GM21825 (cell line): ENCODE measurements around the gene C1orf115.
"Not testable (repeated sequence)": the region's sequence is repeated elsewhere in the genome, so short reads cannot be mapped to it uniquely, and the experiment has no call there.

Source experiments
- ATAC-seq: cut with Tn5 transposase; IDR thresholded peaks from one replicate; pipeline ENCODE4 v1.9.1; 2021; ENCODE audit warnings: mild to moderate bottlenecking, moderate library complexity; ENCODE audit not compliant: unreplicated experiment

Gene C1orf115

DNA sequence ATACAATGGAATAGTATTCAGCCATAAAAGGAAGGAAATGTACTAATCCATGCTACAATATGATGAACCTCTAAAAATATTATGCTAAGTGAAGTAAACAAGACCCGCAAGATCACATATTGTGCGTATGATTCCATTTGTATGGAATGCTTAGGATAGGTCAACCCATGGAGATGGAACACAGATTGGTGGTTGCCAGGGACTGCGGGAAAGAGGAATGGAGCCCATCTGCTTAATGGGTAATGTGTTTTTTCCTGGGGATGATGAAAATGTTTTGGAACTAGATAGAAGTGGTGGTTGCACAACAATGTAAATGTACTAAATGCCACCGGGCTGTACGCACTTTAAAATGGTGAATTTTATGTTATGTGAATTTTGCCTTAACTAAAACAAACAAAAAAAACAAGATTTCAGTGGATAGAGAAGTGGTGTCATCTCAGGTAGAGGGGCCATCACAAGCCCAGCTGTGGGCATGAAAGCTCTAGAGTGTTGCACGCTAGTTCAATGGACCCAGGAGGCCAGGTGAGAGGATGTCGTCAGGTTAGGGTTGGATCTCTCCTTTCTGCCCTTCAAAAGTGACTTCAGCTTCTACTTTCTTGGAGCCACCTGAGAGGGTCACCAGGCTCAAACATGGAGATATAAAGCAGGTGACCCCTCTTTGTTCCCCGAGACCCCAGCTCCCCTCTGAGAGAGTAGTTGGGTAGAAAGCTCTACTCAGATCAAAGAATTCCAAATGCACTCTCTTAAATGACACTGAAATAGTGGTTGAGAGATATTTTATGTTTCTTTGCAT lies 2.5 kb downstream of the C1orf115 start:
- ATAC-seq = no peak

DNA sequence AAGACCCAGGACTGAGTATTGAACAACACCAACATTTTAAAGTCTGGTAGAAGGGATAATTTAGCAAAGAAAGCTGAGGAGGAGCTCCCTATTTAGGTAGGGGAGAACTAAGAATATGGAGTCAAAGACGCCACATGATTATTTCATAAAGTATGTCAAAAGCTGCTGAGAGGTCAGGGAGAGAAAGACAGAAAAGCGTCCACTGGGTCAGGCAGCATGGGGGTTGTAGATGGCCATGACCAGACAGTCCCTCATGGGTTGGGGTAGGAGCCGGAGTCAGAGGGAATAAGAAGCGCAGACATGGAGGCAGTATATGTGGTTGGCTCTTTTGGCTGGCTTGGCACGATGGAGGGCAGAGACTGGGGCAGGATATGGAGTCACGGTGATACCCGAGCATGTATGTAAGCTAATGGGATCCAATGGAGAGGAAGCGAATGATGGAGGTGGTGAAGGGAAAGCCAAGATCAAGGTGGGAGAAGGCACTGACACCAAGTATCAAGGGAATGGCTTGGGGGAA lies 4.8 kb downstream of the C1orf115 start:
- ATAC-seq = no peak

DNA sequence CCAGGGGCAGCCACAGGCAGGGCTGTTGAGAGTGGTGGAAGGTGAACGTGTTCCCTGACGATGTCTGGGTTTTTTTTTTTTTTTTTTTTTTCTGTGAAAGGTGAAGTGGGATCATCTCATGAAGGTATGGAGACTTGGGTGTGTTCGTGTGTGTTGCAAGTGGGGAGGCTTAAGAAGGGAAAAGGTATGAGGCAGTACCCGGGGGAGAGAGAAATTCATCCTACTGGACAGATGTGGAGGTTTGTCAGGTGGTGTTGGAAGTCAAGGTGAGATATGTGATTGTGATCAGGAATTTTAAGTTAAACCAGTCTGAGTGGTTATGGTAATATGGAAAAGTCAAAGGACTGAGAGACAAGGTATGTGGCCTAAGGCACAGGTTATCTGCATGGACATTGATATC lies 5.3 kb downstream of the C1orf115 start:
- ATAC-seq = no peak

DNA sequence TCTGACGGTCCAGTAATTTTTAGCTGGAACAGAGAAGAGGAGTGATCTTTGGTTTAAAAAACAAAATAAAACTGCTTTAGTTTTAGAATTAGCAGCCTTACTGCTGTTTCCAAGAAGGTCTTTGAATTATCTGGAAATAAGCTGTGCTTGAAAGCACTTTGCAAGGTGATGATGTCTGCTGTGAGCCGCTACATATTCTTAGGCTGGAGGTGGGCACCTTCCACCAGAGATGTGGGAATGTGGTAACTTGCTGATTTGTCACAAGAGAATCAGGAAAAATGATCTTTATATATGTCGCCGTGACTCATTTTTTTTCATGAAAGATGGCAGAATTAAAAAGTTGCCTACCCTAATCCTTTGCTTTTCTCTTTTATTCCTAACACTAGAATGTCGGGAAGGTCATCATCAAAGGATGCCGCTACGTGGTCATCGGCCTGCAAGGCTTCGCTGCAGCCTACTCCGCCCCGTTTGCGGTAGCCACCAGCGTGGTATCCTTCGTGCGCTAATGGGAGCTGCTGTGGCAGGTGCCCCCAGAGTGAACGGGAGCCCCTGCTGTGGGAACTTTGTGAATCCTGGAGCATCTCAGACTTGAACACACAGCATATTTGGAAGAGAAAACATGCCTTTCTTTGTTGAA lies 6.2 kb downstream of the C1orf115 start:
- no peak for ATAC-seq

DNA sequence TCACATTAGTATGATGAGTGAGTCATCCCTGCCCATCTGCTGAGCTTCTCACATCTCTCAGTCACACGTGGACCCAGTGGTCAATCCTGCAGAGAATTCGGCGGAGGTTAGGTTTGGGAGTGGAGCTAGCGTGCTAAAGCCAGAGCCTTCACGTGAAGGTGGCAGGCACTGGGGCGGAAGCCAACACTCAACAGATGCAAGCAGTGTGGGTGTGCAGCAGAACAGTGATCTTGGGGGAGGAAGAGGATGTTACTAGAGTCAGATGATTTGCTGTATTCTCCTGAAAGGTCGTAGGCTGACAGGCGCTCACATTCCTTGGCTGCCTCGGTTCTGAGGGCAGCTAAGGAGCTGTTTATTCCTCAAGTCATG lies 6.7 kb downstream of the C1orf115 start:
- ATAC-seq = no peak

DNA sequence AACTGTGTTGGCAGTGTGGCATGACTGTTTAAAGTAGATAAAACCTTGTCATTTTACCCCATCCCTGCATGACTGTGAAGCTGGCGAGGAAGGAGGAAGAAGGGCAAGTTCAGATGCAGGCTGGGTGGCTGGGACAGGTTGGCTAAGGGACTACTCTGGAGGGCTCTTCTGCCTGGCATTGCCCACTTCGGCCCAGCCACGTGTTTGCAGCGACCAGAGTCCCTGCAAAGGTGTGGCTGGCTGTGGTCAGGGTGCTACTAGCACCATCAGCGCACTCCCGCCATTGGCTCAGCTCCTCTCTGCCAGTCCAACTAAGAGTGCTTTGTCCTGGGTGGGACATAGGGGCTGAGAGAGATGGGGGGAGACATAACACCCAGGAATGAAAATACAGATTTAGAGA lies 7.2 kb downstream of the C1orf115 start:
- no peak for ATAC-seq

DNA sequence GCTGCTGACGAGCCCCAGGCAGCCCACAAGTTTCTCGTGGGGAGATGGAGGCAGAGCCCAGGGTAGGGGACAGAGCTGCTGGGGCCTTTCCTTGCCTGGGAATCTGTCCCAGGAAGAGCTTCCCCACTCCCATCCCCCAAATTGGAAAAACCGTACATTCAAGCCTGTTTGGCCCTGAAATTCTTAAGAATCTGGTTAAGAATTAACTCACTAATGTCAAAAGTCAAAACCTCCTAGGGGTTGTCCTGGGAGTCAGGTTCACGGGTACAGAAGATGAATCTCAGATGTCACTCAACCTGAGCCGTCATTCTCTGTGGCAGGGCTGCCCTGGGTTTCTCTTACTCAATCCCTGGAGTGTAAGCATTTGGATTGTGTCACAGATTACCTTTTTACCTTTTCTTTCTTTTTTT lies 8.4 kb downstream of the C1orf115 start:
- no peak for ATAC-seq

DNA sequence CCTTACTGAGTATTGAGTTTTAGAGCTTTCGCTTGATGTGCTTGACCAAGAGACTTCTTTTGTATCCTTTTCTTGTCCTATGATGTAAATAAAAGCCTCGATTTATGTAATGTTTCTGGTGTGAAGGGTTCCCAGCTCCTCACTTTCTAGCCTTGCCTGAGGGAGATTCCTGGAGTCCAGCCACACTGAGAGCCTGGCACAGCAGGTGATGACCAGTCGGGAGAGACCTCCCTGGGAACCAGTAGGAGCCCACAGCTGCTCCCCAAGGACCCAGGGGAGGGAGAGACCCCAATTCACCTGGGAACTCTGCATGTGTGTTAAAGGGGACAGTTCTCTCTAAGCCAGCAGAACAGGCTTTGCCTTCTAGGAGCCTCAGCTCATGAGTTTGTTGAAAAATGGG lies 8.9 kb downstream of the C1orf115 start:
- ATAC-seq = no peak

DNA sequence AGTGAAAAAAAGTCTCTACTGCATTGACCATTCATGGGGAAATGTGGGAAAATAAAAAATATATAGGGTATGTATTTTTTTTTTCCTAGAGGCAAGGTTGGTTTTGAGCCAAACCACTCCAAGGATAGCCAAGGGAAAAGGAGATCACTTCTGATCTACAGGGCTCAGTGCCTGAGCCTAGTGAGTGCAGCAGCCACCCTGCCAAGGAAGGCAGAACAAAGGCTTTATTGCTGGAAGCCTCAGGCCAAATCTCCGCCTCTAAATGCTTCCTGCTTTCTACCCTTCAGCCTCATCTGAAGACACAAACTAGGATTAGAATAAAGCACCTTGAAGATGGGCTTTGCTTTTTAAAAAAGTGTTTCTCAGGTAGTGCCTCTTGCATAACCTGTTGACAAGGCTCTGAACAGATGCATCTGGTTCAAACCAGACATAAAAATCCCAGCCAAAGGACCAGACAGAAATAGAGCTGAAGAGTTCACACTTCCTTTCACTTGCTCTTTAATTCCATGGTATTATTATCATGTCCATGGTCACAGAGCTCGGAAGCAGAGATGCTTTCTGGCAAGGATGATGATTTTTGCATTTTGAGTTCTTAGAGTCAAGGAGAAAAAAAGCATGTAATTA lies 10.5 kb downstream of the C1orf115 start:
- ATAC-seq = no peak

DNA sequence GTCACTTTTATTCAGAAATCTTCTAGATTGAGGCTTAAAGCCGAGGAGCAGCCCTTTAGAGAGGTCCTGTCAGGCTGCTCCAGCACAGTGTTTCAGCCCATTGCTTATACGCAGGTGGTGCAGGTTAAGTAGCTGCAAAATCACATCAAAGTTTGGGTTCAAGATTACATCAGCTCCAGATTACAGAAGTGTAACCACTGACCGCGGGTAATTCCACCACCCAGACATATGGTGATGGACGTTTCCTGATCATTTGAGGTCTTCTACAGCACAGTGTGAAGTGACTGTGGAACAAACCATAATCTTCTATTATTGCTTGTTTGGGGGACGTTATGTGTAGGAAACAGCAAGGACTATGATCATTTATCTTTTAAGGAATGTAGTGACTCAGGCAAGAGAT lies 11.8 kb downstream of the C1orf115 start:
- no peak for ATAC-seq

DNA sequence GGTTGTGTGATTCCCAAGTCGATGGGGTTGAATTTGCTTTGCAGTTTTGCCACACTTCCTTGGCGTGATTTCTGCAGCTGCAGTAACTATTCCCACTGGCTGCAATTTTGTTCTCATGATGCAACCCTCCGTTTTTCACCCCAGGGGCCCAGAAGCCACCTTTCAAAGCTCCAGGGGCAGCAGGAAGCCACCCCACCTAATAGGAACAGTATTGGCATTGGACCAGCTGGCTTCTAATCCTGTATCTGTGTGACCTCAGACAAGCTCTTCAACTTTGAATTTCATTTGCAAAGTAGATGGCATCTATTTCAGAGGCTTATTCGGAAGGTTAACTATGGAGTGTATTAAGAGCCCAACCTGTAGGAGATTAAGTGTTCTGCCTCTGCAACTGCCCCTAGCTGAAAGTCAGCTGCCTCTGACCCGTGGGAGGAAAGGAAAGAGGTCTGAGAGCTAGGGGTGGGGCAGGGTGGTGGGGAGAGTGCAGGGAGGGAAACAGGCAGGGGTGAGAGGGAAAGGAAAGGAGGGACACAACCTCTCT lies 12.6 kb downstream of the C1orf115 start:
- no peak for ATAC-seq

DNA sequence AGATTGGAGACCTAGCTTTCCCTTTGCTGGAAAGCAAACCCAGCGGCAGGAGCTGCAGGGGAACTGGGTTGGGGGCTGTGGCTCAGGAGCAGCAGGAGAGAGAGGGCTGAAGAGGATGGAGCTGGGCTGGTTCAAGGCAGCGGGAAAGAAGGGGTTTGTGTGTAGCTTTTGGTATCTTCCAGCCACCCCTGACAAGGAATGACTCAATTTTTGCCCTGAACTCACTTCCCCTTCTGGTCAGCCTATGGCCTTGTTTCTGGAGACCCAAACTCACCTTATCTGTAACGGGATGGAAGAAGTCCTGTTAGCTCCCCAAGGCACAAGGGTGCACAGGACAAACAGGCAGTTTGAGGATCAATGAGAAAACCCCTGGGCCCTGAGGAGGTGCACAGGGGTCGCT lies 13.1 kb downstream of the C1orf115 start:
- ATAC-seq = no peak

DNA sequence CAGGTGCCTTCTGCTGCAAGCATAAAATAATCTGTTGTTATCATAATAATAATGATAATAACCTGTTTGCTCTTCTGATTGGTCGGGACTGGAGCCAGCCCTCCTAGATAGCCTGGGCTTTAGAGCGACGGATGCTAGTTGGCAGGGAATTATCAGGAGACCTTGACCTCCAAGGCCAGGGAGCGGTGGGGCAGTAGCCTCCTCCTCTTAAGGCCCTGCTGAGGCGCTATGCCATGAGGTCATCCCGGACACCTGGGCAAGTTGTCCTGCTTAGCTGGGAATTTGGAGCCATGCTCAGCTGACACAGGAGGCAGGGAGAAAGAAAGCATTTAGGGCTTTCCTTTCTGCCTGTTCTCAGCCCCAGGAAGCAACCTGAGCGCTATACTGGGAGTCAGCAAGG lies 15.6 kb downstream of the C1orf115 start:
- ATAC-seq = no peak

DNA sequence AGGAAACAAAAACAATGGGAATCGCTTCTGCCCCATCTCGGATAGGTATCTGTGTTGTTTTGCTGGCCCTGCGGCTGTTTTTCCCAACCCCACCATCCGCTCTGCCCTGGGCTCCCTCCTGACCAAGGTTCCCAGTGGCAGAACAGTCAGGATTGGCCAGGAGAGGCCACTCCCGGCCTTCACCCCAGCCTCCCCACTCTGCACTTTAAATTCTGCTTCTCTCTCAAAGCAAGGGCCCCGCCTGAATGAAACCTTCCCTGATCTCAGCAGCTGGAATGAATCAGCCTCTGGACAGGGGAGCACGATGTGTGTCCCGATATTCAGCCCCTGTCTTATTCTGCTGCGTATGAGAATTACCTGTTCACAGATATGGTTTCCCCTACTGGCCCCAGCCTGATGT lies 16.3 kb downstream of the C1orf115 start:
- no peak for ATAC-seq

DNA sequence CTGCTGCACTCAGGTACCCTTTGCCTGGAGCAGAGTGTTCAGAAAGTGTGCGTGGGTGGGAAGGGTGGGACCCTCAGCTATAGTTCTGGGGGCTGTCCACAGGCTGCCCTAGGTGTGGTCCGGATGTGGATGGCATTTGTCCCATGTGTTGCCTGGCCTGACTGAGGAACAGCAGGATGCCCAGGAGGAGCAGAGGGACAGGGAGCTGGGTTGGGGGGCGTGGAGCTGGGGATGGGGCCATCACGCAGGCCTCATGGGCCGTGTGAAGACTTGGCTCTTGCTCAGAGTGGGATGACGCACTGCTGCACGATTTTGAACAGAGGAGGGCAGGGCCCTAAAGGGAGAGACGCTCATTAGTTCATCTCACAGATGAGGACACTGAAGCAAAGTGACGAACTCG lies 17.0 kb downstream of the C1orf115 start:
- ATAC-seq = no peak

DNA sequence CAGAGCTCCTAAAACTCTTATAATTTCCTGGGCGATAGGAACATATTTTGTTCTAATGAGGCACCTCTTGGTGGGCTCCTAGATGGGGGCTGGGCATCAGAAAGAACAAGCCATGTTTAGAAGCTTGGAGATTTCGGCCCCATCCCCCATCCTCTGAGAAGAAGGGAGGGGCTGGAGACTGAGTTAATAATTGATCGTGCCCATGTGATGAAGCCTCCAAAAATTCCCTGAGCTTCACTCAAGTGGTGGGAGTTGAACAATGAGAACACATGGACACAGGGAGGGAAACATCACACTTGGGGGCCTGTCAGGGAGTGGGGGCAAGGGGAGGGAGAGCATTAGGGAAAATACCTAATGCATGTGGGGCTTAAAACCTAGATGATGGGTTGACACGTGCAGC lies 18.1 kb downstream of the C1orf115 start:
- no peak for ATAC-seq

DNA sequence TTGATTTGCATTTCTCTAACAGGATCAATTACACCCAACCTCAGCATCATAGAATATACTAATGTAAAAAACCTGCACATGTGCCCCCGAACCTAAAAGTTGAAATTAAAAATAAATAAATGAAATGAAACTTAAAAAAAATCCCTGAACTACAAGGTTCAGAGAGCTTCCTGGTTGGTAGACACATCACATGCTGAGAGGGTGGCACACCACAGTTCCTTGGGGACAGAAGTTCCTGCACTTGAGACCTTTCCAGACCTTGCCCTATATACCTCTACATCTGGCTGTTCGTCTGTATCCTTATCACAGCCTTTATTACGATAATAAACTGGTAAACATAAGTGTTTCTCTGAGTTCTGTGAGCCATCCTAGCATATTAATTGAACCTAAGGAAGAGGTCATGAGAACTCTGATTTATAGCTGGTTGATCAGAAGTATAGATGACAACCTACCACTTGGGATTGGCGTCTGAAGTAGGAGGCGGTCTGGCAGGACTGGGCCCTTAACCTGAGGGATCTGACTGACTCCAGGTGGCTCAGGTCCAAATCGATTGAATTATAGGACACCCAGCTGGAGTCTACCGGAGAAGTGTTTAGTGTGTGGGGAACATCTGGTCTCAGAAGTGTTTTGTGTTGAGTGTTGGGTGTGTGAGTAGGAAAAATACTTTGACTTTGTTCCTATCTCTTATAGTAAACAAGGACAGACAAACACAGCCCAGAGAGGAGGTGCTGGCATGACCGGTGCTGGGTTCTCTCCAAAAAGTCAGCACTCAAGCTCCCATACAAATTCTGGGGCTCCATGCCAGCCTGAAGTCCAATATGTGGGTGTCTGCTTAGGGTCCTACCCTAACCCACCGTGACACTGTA lies 19.0 kb downstream of the C1orf115 start:
- no peak for ATAC-seq

DNA sequence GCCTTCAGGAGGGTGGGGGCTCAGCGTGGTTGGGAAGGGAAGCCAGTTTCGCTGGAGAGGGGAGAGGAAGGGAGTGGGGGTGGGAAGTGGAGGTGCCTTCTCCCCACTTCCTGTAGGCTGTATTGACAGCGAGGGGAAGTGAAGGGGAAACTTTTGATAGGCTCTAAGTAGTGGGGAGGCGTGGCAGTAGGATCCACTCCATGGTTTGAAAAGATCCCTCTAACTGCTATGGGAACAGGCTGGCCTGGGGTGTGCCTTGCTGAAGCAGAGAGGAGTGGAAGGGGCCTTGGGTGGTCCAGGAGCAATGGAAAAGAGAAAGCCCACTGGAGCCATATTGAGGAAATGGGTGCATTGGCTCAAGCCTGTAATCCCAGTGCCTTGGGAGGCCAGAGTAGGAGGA lies 20.2 kb downstream of the C1orf115 start:
- no peak for ATAC-seq

DNA sequence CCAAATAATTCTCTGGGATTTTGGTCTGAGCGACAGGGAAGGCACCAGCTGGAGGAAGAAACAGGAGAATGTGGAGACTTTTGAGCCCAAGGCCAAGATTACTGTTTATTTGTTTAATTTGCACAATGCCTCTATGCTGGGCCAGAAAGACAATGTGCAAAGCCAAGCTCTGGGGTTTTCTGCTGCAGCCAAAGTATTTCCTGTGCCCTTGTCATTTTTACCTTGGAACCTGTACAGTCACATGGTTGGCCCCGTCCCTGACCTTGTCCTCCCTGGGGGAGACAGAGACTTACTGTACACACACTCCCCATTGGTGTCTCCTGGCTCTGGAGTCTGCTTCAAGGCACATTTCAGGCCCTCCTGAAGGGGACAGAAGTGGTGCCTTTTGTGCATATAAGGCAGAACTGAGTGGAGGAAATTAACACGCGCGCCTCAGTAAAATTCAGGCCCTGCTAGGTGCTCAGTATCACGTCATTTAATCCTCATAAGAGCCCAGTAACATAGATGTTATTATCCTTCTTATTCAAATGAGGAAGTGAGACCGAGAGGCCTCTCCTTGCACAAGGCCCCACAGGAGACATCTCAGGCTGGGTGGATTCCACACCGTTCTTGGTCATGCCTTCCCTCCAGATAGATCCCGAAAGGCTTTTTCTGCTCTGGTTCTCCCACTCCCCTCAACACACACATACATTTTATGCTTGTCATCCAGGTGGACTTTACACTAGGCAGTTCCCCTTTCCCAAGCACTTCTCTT lies 21.1 kb downstream of the C1orf115 start:
- ATAC-seq = peak; percentile 87

DNA sequence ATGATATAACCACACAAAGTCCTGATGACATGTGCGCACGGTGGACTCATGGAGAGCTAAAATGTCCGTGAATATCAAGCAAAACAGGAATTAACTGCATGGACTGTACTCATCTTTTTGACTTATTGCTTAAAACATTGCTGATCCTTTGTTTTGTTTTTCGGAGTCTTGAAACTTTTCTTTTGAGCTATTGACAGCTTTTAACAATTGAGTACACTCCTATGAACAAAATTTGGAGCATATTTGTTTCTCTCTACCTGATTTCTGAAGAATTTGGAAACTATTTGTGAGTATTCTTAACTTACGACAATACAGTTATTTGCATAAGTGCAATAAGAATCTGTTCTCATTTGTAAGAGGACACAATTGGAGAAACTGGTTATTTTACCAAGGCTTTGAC lies 25.8 kb downstream of the C1orf115 start:
- ATAC-seq = not testable (repeated sequence)
